VCaP (cell line): ENCODE data around the gene DNM3.

Source experiments
- H3K27ac ChIP-seq: fragments of 450-650 bp; 2 replicates; pipeline ENCODE4 v1.5.1; 2017
- CTCF ChIP-seq: fragments of 450-650 bp; conservative IDR thresholded peaks from 2 replicates; pipeline ENCODE4 v1.5.1; 2017; ENCODE audit warnings: mild to moderate bottlenecking, moderate library complexity

Gene DNM3

DNA sequence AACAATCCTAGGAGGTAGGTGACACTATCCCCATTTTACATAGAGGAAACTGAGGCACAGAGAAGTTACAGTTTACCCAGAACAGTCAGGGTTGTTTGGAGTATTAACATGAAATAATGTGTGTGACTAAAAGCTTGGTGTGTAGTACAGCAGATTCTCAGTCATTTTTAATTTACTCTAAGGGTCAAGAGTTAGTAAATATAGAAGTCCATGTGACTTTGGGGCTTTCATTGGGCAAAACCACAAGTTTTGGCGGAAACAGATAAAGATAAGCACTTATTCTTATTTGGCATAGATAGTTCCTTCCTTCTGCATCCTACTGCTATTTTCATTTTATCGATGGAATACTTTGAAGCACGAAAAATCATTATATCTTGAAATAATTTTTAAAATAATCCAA lies 128.5 kb downstream of the DNM3 start:
- no peak for TF ChIP-seq CTCF
- H3K27ac ChIP-seq = no peak overlapping the region

DNA sequence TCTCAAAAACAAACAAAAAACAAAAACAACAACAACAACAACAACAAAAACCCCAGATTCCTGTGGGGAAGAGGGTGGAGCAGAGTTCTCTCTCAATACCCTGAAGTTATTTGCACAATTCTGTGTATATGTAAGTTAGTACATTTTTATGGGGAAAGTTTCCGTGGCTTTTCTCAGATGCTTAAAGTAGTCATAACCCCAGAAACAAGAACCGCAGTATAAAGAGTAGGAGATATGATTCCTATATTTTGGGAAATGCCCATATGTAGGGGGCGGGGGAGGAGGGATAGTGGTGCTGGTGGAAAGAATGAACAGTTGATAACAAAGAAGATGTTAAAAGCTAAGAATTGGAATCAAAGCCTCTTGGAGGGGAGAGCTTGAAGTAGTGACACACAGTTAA lies 131.5 kb downstream of the DNM3 start:
- no peak overlapping the region for H3K27ac ChIP-seq
- TF ChIP-seq CTCF = no peak

GRCh38 chr1:171973421-171973820 lies 132.1 kb downstream of the DNM3 start:
- TF ChIP-seq CTCF = no peak
- no peak overlapping the region for H3K27ac ChIP-seq

DNA sequence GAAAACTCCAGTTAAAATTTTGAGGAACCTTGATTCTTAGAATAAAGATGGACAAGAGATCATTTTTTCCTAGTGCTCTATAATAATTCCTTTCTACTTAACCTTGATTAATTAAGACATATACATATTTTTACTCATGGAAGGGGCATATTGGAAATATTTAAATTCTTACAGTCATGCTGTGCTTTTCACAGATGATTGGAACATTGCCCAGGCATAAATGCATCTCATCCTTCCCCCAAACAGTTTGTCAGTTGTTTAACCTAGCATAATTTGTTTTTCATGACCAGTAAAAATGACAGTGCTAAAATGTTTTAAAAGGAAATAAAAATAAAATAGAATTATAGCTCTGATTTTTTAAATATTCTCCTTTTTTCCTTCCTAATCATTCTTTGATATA lies 140.0 kb downstream of the DNM3 start:
- TF ChIP-seq CTCF = no peak
- H3K27ac ChIP-seq = no peak overlapping the region

DNA sequence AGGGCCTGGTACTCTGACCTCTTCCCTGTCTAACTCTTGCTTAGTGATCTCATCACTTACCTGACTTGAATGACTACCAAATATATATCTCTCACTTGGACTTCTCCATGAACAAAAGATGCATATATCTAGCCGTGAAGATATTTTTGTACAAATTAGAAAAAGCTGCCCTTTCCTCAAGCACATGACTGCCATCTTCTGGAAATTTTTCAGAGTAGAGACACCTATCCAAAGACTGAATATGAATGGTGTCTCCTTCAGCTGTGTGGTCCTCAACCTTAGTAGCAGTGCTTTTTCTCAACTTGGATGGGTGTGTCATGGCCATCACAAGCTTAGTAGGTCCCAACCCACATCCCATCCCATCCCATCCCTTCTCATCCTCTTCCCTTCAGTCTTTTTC lies 142.3 kb downstream of the DNM3 start:
- peak; percentile 72 for TF ChIP-seq CTCF
- no peak overlapping the region for H3K27ac ChIP-seq

DNA sequence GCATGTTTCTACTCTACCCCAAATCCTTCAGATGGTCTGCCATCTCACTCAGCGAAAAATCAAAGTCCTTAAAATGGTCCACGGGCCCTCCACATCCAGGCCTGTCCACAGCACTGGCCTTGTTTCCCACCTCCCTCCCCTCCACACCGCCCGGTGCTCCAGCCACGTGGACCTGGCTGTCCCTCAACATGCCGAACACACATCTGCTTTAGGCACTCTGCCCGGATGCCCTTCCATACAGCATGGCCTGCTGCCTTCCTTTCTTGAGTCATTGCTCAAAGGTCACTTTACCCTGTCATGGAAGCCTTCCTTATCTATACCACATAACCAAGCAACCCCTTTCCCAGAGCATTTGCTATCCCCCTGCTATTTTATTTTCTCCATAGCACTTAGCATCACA lies 143.0 kb downstream of the DNM3 start:
- H3K27ac ChIP-seq = peak overlapping the region; percentile 57; the same call in 1 of the 2 replicates
- no peak for TF ChIP-seq CTCF

DNA sequence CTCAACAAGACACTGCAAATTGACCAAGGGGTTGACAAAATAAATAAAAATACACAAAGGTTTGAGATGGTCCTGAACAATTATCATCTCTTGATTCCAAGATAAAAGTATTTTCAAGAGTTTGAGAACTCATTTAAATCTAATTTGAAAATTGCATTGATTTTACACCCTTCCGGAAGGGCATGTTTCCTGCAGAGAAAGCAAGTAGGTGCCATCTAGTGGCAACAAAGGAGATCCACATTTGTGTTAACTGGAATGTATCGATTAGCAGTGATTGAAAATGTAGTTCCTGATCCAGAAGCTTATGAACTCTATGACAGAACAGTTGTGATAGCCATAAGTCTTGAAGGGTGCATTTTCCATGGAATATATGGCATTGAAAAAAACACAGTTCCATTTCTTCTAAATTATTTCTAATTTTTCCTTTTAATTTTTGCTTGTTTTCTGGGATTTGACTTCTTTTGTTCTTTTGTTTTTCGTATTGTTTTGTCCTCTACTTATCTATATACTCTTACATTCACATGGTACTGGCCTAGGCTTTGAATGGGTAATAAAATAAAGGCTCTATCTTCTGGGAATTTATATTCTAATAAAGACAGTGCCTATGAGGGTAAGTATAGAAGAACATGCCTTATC lies 143.7 kb downstream of the DNM3 start:
- TF ChIP-seq CTCF = peak; percentile 85
- peak overlapping the region; percentile 57 for H3K27ac ChIP-seq

GRCh38 chr1:171985639-171986038 lies 144.3 kb downstream of the DNM3 start:
- TF ChIP-seq CTCF = peak; percentile 11; the same call in 1 of the 2 replicates
- H3K27ac ChIP-seq = peak overlapping the region; percentile 57
